ENCODE measurements around the gene USP14.

Gene USP14

DNA sequence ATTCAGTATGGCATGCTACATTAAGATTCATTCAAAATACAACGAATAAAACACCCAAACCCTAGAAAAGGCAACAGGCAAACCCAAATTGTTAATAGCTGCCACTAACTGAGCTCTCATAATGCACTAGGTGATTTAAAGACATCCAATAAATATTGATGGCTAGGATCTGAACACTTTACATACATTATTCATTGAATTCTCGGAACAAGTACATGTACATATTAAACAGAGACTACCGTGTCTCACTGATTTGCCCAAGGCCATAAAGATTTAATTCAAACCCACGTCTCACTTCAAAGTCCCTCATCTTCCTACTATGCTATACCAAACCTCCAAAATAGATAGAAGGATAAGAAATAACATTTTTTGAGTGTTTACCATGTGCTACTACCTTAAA lies 67.4 kb downstream of the USP14 start:
- no peak for DNase-seq

- no peak for DNase-seq
These were observed 69.0 kb downstream of the USP14 start for GRCh38 chr18:227374-227773.

DNA sequence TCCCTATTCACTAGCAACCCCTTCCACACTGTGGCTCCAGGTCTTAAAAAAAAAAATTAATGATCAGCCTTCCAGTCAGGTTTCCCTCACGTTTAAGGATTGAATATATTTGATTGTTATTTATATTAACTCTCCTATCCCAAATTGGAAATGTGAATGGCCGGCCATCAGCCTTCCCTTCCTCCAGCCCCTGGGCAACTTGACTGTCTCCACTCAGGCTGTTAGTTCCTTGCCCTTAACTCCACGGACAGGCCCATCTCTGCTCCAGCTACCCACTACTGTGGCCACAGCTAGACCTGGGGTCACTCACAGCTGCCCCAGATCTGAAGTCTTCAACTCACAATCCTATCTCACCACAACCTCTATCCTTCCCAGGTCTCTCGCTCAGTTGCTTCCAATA lies 69.5 kb downstream of the USP14 start:
- no peak for DNase-seq

DNA sequence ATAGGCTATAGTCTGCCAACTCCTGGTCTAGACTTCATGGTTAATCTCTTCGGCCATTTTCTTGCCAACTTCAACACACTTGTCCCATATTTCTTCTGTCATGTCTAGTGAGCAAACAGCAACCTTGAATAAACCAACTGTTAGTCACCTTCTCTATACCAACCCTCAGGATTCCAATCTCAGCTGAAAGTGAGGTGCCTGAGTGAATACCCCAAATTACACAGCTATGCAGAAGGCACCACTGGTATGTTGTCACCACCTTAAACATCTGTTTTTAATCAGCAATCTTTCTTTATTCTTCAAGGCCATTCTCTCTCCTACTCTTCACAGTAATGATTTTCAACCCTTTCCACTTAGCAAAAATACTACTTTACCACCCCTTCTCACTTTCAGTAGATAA lies 70.2 kb downstream of the USP14 start:
- no peak for DNase-seq

DNA sequence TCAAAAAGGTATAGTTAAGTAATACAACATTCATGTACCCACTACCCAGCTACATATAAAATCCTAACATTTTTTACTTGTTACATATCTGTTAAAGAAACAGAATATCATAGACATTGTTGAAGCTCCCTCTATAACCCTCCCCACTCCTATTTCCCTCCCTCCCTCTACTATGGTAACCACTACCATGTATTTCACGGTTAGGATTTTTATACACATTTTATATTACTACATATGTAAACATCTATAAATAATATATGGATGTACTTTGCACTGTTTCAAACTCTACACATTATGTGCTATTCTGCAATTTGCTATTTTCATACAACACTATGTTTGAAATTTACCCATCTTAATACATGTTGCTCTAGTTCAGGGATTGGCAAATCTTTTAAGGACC lies 73.2 kb downstream of the USP14 start:
- DNase-seq, result no peak

GRCh38 chr18:240175-240574 lies 81.8 kb downstream of the USP14 start:
- DNase-seq, result no peak

- DNase-seq, result no peak
These were observed 87.0 kb downstream of the USP14 start for GRCh38 chr18:245282-245847.

DNA sequence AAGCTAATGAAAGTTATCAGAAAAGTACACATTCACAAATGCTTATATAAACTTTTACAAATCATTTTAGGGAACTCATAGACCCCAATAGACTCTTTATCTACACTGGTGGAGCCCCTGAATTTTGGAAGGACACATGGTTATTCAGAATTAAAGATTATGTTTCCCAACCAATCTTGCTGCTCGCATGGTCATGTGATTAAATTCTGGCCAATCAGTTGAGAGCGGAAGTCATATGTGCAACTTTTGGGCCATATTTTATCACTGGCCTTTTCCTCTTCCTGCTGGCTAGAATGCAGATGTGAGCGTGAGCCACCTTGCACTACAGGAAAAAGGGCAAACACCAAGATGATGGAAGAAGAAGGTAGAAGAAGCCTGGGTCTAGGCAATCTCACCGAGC lies 89.7 kb downstream of the USP14 start:
- DNase-seq, result no peak

DNA sequence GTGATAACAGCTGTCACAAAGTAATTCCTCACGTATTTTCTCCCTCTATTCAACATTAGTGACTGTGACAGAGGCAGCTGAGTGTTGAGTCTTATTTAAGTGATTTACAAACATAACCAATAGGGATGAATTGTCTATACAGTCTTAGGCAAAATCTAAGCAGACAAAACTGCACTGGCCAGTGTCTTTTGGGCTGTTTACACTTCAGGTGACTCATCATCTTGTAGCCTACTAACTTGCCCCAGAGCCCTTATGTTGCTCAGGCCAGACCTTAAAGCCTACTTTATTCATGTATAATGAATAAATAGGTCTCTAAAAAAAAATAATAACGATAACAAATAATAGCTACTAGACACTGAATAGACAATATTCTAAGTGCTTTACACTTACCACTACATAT lies 92.3 kb downstream of the USP14 start:
- no peak for DNase-seq

- no peak for DNase-seq
These were observed 93.2 kb downstream of the USP14 start for GRCh38 chr18:251572-251971.

DNA sequence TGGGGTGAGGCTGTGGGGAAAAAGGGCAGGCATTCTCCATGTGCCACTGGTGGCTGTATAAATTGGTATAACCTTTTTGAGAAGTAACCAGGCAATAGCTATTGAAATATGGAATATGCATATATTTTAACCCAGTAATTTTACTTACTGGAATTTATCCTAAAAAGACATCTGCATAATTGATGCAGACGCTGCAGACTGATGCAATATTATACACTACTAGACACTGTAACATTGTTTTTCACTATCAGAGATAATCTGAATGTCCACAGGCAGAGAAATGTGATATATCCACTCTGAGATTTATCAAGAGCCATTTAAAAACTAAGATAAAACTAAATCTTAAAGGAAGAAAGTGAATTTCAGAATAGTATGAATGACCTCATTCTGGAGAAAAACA lies 94.8 kb downstream of the USP14 start:
- DNase-seq, result no peak

GRCh38 chr18:255171-255570 lies 96.8 kb downstream of the USP14 start:
- DNase-seq, result no peak

GRCh38 chr18:260547-260946 lies 102.2 kb downstream of the USP14 start:
- DNase-seq, result no peak

DNA sequence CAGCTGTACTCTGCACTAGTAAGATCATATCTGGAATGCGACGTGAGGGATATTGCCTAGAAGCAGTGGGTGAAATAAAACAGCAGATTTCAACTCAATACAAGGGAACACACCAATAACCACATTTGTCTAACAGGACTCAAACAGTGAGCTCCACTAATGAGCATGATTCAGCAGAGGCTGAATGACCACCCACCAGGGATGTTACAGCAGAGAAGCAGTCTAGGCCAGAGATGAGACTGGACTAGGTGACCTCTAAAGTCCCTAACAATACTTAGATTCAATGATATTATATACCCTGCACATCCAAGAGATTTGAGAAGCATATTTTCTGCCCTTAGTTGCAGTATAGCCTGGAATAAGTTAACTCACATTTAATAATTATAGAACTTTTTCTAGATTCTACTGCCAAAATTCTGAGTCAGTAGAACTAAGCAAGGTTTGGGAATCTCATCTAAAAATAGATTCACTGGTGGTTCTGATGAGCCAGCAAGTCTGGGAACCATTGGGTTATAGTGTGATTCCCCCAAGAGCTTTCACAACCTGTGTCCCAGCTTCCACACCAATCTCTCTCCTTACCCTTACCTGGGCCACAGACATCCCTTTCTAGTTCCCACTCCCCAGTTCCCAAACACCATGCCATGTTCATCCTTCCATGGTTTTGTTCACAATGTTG lies 103.2 kb downstream of the USP14 start:
- DNase-seq, result no peak

All from anterior cingulate cortex (tissue), 58 donors.